Measurements from ENCODE around the gene CCDC61.

Gene CCDC61

GRCh38 chr19:46017095-46017429 is 21.8 kb downstream of the CCDC61 start:
- DNase-seq, result no peak

DNA sequence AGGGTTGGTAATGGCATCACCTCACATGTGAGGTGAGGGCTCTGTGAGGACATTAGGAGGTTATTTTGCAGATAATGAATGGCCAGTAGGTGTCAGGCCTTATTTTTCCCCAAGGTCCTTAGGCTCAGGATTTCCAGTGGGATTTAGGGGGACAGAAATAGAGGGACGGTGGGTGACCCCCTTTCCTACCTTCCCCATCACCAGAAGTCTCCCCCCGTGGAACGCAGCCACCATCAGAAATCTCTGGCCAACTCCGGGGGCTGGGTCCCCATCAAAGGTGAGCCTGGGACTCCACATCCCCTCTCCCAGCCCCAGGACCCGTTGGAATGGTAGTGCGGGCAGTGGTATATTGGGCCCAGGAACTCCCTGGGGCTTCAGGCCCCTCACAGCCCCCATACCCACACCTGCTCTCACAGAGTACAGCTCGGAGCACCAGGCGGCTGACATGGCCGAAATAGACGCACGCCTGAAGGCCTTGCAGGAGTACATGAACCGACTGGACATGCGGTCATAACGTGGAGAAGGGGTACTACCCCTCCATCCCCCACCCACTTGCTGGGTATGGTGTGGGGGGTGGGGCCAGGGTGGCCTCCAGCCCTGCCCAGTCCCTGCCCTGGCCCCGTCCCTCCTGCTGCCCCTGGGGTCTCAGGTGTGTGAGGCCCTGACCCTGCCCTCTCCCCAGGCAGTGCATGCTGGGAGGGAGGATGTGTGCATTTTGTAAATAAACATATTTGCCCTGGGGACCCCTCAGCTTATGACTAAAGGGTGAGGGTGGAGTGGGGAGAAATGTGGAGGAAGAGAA is 22.8 kb downstream of the CCDC61 start:
- no peak for DNase-seq

GRCh38 chr19:46018729-46019251 is 23.5 kb downstream of the CCDC61 start:
- DNase-seq, result no peak

- DNase-seq, result no peak
These were observed 24.0 kb downstream of the CCDC61 start for GRCh38 chr19:46019270-46019669.

DNA sequence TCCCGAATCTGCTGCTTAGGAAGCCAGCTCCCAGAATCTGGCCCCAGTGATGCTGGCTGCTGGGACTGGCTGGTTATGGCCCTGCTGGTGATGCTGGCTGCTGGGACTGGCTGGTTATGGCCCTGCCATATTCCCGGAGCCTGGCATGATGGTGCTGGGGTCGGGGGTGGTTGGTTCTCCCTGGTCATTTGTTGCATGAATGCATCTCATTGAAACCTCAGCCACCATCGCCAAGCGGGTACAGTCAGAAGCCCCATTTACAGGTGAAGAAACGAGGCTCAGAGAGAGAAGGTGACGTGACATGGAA is 25.5 kb downstream of the CCDC61 start:
- DNase-seq, result no peak

GRCh38 chr19:46021531-46022041 is 26.3 kb downstream of the CCDC61 start:
- no peak for DNase-seq

- DNase-seq, result no peak
These were observed 26.8 kb downstream of the CCDC61 start for GRCh38 chr19:46022061-46022430.

GRCh38 chr19:46022431-46023310 is 27.4 kb downstream of the CCDC61 start, which contains the start of gene PGLYRP1:
Gene PGLYRP1, minus strand, starts transcription at chr19:46023053. Its CDS starts 32 bp downstream, at chr19:46023021.
- DNase-seq, result no peak

GRCh38 chr19:46023311-46023779 is 28.1 kb downstream of the CCDC61 start:
- no peak for DNase-seq

GRCh38 chr19:46025835-46026234 is 30.6 kb downstream of the CCDC61 start:
- no peak for DNase-seq

GRCh38 chr19:46030812-46031550 is 35.7 kb downstream of the CCDC61 start:
- DNase-seq, result no peak

DNA sequence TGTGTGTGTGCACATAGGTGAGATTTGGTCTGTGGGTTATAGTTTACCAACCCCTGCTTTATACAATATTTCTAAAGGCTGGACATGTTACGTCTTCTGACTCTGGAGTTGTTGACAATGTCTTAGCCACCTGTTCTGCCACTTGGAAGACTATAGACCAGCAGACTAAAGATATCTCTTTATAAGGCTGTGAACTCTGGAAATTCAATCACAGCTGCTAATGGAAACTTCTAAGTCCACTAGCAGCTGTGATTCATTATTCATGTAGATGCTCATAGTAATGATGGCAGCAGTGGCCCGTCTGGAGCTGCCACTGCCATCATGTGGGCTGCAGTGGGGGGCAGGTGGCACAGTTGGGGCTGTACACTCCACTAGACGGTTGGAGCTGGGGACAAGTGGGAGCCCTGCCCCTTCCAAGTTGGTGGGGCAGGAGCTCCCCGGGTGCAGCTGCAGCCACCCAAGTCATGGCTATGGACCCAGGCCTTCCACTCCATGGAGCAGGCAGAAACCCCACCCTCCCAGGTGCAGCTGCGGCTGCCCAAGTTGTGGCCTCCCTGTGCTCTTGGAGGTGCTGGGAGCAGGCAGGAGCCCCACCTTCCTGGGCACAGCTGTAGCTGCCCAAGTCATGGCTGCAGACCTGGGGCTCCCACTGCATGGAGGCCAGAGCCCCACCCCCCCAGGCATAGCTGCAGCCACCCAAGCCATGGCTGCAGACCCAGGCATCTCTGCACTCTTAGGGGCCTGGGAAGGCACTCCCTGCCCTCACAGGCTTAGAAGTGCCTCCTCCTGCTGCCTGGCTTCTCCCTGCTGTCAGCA is 36.7 kb downstream of the CCDC61 start:
- no peak for DNase-seq

DNA sequence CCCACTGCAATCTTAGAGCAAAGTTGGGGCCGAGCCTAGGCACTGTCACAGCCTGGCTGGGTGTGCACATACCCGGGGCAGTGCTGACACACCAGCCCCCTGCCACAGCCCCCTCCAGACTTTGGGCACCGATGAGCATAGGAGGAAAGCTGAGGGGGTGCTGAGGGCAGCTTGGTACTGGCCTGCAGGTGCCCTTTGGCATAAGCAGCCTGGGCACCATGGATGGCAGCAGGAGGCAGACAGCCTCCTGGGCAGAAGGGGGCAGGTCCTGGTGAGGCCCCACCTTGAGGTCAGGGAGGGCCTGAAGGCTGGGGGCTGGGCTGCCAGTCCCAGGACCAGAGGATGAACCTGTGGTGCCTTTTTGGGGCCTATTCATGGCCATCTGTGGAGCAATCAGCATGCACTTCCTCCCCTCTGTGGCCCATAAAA is 37.3 kb downstream of the CCDC61 start:
- no peak for DNase-seq

DNA sequence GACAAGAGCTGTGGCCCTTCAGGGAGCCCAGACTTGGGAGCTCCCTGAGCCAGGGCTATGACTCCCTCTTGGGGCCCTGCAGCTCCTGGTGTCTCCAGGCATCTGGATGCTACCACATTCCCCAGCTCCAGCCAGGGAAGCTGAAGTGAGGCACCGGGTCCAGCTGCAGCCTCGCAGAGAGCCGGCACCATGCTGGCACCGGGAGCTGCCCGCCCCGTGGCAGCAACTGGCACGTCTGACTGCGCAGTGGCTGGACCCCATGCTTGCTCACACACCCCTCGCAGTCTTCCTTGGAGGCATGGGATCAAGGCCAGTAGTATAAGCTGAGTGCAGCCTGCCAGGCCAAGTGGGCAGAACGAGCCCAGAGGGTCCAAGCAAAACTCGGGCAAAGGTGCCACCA is 38.1 kb downstream of the CCDC61 start:
- no peak for DNase-seq

DNA sequence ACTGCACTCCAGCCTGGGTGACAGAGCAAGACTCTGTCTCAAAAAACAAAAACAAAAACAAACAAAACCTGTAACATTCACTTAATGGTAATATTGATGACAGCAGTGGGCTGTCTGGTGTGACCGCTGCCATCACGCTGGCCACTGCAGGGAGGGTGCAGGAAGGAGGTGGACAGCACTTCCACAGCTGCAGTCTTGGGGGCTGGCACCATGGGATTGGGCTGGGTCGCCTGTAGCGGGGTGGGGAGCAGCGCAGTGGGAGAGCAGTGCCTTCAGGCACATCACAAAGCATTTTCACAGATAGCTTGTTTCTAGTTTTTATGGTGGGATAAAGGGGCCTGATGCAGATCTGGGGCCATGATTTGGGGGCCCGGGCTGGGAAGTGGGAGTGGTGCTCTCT is 40.3 kb downstream of the CCDC61 start:
- no peak for DNase-seq

DNA sequence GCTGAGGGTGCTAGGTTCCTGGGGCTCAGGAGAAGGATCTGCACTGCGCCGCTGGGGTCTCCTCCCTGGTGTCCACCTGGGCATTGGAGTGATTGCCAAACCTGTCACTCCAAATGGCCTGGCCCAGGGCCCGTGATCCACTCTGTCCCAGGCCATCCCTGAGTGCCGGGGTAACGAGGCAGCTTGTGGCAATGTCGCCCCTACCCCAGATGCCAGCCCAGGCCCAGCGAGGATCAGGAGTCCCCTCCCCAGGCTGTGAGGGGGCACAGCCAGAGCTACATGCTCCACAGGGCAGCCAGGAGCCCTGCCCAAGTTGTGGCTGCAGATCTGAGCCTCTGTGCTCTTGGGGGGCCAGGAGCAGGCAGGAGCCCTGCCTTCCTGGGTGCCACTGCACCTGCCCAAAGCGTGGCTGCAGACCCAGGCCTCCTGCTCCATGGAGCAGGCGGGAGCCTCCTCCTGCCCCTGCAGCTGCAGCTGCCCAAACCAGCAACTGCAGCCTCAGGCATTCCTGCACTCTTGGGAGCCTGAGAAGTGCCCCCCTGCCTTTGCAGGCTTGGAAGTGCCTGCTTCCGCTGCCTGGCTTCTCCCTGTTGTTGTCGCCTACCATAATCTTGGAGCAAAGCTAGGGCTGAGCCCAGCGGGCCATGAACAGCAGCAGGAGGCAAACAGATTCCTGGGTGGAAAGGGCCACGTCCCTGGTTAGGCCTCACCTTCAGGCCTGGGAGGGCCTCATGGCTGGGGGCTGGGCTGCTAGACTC is 40.9 kb downstream of the CCDC61 start:
- no peak for DNase-seq

GRCh38 chr19:46036744-46037128 is 41.5 kb downstream of the CCDC61 start:
- DNase-seq, result no peak

DNA sequence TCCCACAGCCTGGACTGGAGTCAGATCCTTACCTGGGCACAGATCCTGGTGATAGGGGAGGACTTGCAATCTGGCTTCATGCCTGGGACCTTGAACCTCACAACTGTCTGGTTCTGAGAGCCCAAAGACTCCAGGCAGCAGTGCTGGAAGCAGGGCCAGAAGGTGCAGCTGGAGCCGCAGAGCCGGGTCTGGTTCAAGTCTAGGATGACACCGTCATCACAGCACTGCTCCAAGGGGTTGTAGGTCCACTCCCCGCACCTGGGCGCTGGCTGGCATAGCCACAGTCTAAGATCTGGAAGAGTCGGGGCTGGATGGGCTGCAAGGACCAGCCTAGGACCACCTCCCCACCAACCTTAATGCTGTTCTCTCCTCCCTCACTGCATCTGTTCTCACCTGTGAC is 44.9 kb downstream of the CCDC61 start:
- DNase-seq, result no peak

DNA sequence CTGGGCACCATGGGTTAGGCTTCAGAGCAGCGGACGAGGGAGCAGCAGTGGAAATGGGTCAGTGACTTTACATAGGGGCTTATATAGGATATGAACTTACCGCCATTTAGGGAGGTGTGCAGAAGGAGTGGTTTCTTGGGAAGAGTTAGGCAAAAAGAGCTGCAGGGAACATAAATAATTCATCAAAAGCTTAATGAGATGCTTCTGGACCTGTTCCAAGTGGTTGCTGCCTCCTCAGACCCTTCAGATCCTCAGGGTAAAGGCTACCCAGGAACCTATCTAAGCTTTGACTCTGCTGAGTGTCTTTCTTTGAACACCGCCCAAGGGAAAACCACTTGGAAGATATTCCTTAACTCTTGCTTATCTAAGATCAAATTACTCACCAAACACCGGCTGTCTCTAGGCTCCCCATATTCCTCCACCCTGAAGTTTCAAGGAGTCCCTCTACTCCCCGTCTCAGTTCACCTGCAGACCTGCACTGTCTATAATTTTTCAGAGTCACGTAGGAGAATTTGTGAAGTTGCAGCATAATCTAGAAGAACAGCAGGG is 45.8 kb downstream of the CCDC61 start, which contains the start of gene IGFL4:
TSS of gene IGFL4 (minus strand) at position 51 of the 549 bp plus-strand sequence. CDS start at position 11, 40 bp downstream.
- no peak for DNase-seq

DNA sequence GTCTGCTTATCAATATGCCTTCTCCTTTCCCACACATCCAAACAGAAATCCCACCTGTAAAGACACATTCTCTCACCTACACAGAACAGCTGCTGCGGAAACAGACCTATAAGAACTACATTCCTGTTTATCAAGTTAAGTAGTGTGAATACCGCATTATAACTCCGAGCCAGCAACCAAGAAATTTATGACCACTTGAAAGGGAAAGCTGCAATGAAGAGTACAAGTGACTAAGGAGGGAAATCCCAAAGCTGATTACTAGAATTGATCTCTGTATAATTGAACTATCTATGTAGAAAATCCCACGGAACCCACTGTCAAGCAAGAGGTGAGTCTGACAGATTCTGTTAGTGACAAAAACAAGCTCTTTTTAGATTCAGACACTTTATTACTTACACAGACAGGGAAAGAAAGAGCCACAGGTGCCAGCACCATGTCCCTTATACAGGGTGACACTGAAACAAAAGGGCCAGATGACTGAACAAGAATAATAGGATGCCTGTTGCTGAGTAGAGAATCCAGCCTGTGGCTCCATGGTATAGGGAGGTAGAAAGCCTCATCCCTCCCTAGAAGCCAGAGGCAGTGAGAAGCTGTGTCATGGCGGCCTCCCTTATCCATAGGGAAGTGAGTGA is 47.1 kb downstream of the CCDC61 start:
- DNase-seq, result no peak

Measured in T-helper 1 cell (primary cell).